K562 (cell line): Measurements from ENCODE around the gene CRIP3. TPM values are rescaled to one million over a fixed set of nuclear protein-coding genes. Genes with fewer than 3 reads are reported as not detected.

Source experiments
- ATAC-seq: fragments of 200-7000 bp; cut with Tn5 transposase; 3 replicates; pipeline ENCODE4 v1.9.1; 2020; ENCODE audit warnings: moderate library complexity
- BruUV-seq: library from RNA; stranded (reverse); fragments of 400-500 nt; replicated peaks from 2 replicates; lab custom pipeline; 2021; lab: Mats Ljungman, UMichigan
- CTCF ChIA-PET: fragments of 300-600 bp; formaldehyde crosslinking; extraction: SDS; loops from one replicate; lab custom pipeline; 2021; ENCODE audit warnings: low intra/inter-chr PET ratio; lab: Yijun Ruan, JAX
- POLR2A ChIA-PET: fragments of 300-600, 350-650 bp; sonication (Branson Sonifier 250); formaldehyde crosslinking; extraction: SDS; loops from one replicate; lab custom pipeline; 2021; ENCODE audit warnings: antibody characterized with exemption, inconsistent platforms; lab: Yijun Ruan, JAX
- DNase-seq, 4 experiments: peaks; one replicate each; pipeline versions ENCODE4 v3.0.0 to v3.0.0-alpha.2; 2011 to 2018; ENCODE audit warnings: low spot score in 3 of 4, mixed read lengths in 3 of 4; ENCODE audit errors: extremely low read depth in 1 of 4
- FAIRE-seq: peaks from 2 replicates; lab custom pipeline; 2011; peaks lifted over from hg19 to GRCh38; lab: Jason Lieb, UNC
- H2AFZ ChIP-seq: 2 replicates; pipeline ENCODE4 v1.6.0; 2011; ENCODE audit warnings: low read depth, low read length, control low read depth, inconsistent platforms
- H3K27ac ChIP-seq: fragments of 200-600 bp; 3 replicates; pipeline ENCODE4 v1.8.0; 2011; ENCODE audit warnings: low read depth, mild to moderate bottlenecking, control low read depth, inconsistent platforms, low read length, moderate library complexity, mixed read lengths; ENCODE audit errors: extremely low read depth
- H3K27me3 ChIP-seq, 2 experiments: fragments of 300-600 bp in 1 of 2; 2 replicates in 1 of 2; 3 replicates in 1 of 2; pipeline versions ENCODE4 v1.6.0 to v1.8.0; 2011; ENCODE audit warnings: inconsistent platforms in 2 of 2, low read length in 2 of 2, mild to moderate bottlenecking in 1 of 2, mixed read lengths in 1 of 2, moderate library complexity in 1 of 2; ENCODE audit not compliant: control insufficient read depth in 2 of 2, insufficient read depth in 2 of 2
- H3K36me3 ChIP-seq: fragments of 300-600 bp; 3 replicates; pipeline ENCODE4 v1.8.0; 2011; ENCODE audit warnings: mild to moderate bottlenecking, low read length, inconsistent platforms; ENCODE audit not compliant: control insufficient read depth, insufficient read depth
- H3K4me1 ChIP-seq, 2 experiments: fragments of 200-600 bp in 1 of 2; replicated peaks in 1 of 2; 2 replicates in 1 of 2; 3 replicates in 1 of 2; pipeline versions ENCODE4 v1.5.1 to v1.8.0; 2011; ENCODE audit warnings: inconsistent platforms in 2 of 2, low read length in 2 of 2, mild to moderate bottlenecking in 1 of 2, mixed read lengths in 1 of 2, moderate library complexity in 1 of 2; ENCODE audit not compliant: control insufficient read depth in 2 of 2, insufficient read depth in 2 of 2
- H3K4me2 ChIP-seq: 2 replicates; pipeline ENCODE4 v1.6.1; 2011; ENCODE audit warnings: low read length, control low read depth, inconsistent platforms, mixed read lengths; ENCODE audit not compliant: insufficient read depth
- H3K4me3 ChIP-seq: fragments of 200-600 bp; sonication (generic), shearing (Covaris generic); 2 replicates; pipeline ENCODE4 v1.5.1; 2016; ENCODE audit warnings: control low read depth, inconsistent platforms
- H3K79me2 ChIP-seq: fragments of 200-600 bp; 3 replicates; pipeline ENCODE4 v1.8.0; 2011; ENCODE audit warnings: low read length, inconsistent platforms; ENCODE audit not compliant: control insufficient read depth, insufficient read depth
- H3K9ac ChIP-seq, 2 experiments: 2 replicates each; pipeline versions ENCODE4 v1.6.0 to v1.6.1; 2011; ENCODE audit warnings: low read depth in 2 of 2, low read length in 2 of 2, control low read depth in 1 of 2, inconsistent platforms in 1 of 2, mild to moderate bottlenecking in 1 of 2, mixed read lengths in 1 of 2; ENCODE audit not compliant: insufficient read depth in 1 of 2
- H3K9me1 ChIP-seq: one replicate; pipeline ENCODE4 v1.6.0; 2011; ENCODE audit warnings: inconsistent platforms, mild to moderate bottlenecking, low read length, moderate library complexity; ENCODE audit not compliant: control insufficient read depth, insufficient read depth
- H3K9me3 ChIP-seq: replicated peaks from 2 replicates; pipeline ENCODE4 v1.5.1; 2011; ENCODE audit warnings: low read depth, low read length, inconsistent platforms; ENCODE audit not compliant: control insufficient read depth, insufficient read depth
- H4K20me1 ChIP-seq: replicated peaks from 2 replicates; pipeline ENCODE4 v1.6.1; 2011; ENCODE audit warnings: low read length, inconsistent platforms, mixed read lengths; ENCODE audit not compliant: control insufficient read depth, insufficient read depth
- ELF1 ChIP-seq: fragments of 200-800 bp; sonication (Bioruptor generic); IDR thresholded peaks from 2 replicates; pipeline ENCODE4 v1.6.1; 2016; ENCODE audit warnings: missing genetic modification characterization, missing compliant biosample characterization
- FOXJ2 ChIP-seq: fragments of 200-800 bp; sonication (Bioruptor generic); IDR thresholded peaks from 2 replicates; pipeline ENCODE4 v1.6.1; 2016; ENCODE audit warnings: missing genetic modification characterization, missing compliant biosample characterization
- HCFC1 ChIP-seq: IDR thresholded peaks from 2 replicates; pipeline ENCODE4 v1.6.1; 2012; ENCODE audit warnings: low read depth, low read length, improper control_type of control experiment
- HOXB6 ChIP-seq: fragments of 250-450 bp; sonication (Bioruptor Pico); IDR thresholded peaks from 2 replicates; pipeline ENCODE4 v1.5.1; 2022; ENCODE audit warnings: mild to moderate bottlenecking, borderline replicate concordance
- MAX ChIP-seq: sonication (generic); formaldehyde crosslinking; IDR thresholded peaks from 2 replicates; pipeline ENCODE4 v1.9.0; 2022; ENCODE audit warnings: mild to moderate bottlenecking, missing genetic modification reagents
- NFYB ChIP-seq: IDR thresholded peaks from 2 replicates; pipeline ENCODE4 v1.6.1; 2011; ENCODE audit warnings: mild to moderate bottlenecking, moderate library complexity; ENCODE audit not compliant: insufficient read length; ENCODE audit errors: extremely low read depth
- RNF219 ChIP-seq: fragments of 250-450 bp; sonication (Bioruptor Pico); IDR thresholded peaks from 2 replicates; pipeline ENCODE4 v1.5.0; 2022; ENCODE audit warnings: mild to moderate bottlenecking
- SP2 ChIP-seq: IDR thresholded peaks from 2 replicates; pipeline ENCODE4 v1.6.1; 2011; ENCODE audit warnings: mild to moderate bottlenecking, low read depth, low read length, moderate library complexity; ENCODE audit not compliant: poor library complexity, severe bottlenecking; ENCODE audit errors: extremely low read depth
- ZNF224 ChIP-seq: sonication (generic); formaldehyde crosslinking; IDR thresholded peaks from 2 replicates; pipeline ENCODE4 v1.8.0; 2022; ENCODE audit warnings: mild to moderate bottlenecking, missing genetic modification reagents
- ZNF408 ChIP-seq: fragments of 250-450 bp; sonication (Bioruptor Pico); IDR thresholded peaks from 2 replicates; pipeline ENCODE4 v1.4.0; 2020; ENCODE audit warnings: low read depth, mild to moderate bottlenecking, moderate library complexity
- WGBS: fragments of 100-300 bp; shearing (Covaris generic); methylation state at CpG from one replicate; pipeline ENCODE4 v1.1.6; 2016; ENCODE audit warnings: low coverage, mixed read lengths; ENCODE audit not compliant: insufficient coverage; ENCODE audit errors: missing lambda C conversion rate; 5-methylcytosine and 5-hydroxymethylcytosine counted together
- in situ Hi-C: fragments of 300-500 bp; cut with MboI; formaldehyde crosslinking; loops from 4 replicates; pipeline ENCODE4 v1.15.0; 2018; ENCODE audit warnings: inconsistent platforms, mixed read lengths
- intact Hi-C: fragments of 100-400 bp; cut with micrococcal nuclease; formaldehyde crosslinking; loops from 2 replicates; pipeline ENCODE4 v1.14.2; 2022
- polyA plus RNA-seq, 8 experiments: library from polyadenylated mRNA; depleted of rRNA in 4 of 8; stranded (reverse) in 5 of 8; unstranded in 3 of 8; fragments of >200 nt; fragmentation: Nextera tagmentation in 2 of 8; fragmentation: Illumina TruSeq in 1 of 8; extraction: Ambion mirVana in 2 of 8; extraction: Trizol in 1 of 8; gene quantifications; 2 replicates each; pipeline versions ENCODE4 v1.2.1 to v1.2.3, GENCODE V29; 2011 to 2014; ENCODE audit warnings: inconsistent platforms in 1 of 8, missing spikeins in 1 of 8
- total RNA-seq, 7 experiments: library from RNA; depleted of rRNA in 6 of 7; stranded (reverse); fragments of >200 nt in 6 of 7; fragmentation: Illumina TruSeq in 2 of 7; extraction: Trizol in 2 of 7; gene quantifications; 2 replicates each; pipeline versions ENCODE4 v1.2.1 to v1.2.3, GENCODE V29; 2011 to 2021; ENCODE audit warnings: low replicate concordance in 1 of 7

CRIP3 gene
- total and polyA plus RNA-seq, 9 of the 15 experiments (the other 6 are each of a cell fraction or from before 2014, with no cell fraction given), result 0.36 to 2.1 (median 0.87) TPM

DNA sequence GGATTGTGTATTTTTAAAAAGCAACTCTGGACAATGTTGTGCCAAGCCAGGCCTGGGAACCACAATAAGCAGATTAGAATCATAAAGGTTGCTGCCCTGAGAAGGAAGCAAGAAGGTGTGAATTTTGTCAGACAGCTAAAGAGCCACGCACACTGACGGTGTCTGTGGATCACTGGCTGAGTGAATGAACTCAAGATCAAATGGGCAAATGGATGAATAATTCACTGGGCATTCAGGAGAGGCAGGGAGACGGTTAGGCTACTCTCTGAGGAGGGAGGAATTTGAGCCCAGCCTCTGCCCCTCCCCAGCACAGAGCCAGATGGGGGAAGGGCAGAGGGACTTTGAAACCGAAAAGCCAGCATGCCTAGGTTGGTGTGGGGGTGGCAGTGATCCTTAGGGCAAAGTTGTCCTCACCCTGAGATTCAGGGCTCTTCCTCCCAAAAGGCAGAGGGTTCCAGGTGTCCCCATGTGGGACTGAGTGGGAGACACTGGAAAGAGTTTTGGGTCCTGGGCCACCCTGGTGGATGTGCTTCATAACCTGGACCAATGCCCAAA lies 30.0 kb downstream of the CRIP3 start (continued):
- no peak for TF ChIP-seq RNF219
- TF ChIP-seq HCFC1, result no peak
- no peak for TF ChIP-seq ZNF408 (CRISPR knock-in tag)
- no peak for TF ChIP-seq SP2

DNA sequence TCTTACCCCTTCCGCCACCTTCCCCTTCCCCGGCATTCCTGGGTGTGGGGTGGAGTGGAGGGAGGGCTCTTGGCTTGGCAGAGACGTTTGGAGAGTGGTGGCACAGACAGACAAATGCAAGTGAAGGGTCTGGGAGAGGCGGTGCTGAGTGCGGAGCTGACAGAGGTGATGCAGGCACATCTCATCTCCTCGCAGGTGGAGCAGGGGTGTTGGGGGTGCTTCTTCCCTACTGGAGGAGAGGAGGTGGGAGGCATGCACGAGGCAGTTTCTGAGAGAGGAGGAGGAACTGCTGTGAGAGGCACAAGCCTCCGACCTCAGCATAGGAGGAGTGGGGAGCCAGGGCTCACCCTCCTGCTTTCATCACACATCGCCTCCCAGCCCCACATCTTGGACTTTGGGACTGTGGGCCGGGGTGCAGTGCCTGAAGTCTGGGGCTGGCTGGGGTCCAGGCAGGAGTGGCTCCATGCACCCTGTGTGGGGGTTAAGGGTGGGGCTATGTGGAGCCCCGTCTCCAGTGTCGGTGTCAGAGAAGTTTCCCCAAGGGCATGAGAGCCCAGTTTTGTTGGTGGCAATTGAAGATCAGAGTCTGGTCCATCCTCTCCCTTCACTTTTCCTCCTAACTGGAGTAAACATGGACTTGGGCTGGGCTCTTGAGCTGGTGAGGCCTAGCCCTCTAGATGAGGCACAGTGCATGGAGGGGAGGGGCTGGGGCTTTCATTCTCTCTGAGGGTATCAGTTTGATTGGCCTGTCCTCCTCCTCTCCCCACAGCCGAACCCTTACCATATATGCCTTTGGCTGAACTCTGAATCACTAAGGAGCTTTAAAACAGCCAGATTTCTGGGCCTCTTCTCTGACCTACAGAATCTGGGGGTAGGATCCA lies 30.7 kb downstream of the CRIP3 start:
- DNase-seq (no peak), ATAC-seq (no peak), FAIRE-seq (no peak)
- Histone ChIP-seq H3K9me3 (no peaks in the 10 kb centered on the region), H3K4me1 (peaks cover 0 to 27% of the 10 kb centered on the region in 2 experiments; a peak in 2 of 5 replicates), H3K4me3 (no peak overlapping the region), H3K27me3 (peaks cover 50 to 89% of the 10 kb centered on the region in 2 experiments), H3K27ac (no peak overlapping the region), H2AFZ (no peak overlapping the region), H3K79me2 (no peaks in the 10 kb centered on the region), H3K4me2 (no peak overlapping the region), H3K9ac (no peak overlapping the region), H3K36me3 (no peaks in the 10 kb centered on the region), H3K9me1 (no peaks in the 10 kb centered on the region), H4K20me1 (no peaks in the 10 kb centered on the region)
- TF ChIP-seq HOXB6, result no peak
- TF ChIP-seq ELF1, result no peak
- TF ChIP-seq ZNF224 (CRISPR knock-in tag), result no peak
- TF ChIP-seq FOXJ2 (tag), result no peak
- TF ChIP-seq MAX (CRISPR knock-in tag), result 0 out of 2 replicates have a peak, but pooled peaks have one; percentile 14
- TF ChIP-seq NFYB, result no peak
- CTCF ChIA-PET, result no interaction called here
- WGBS, result 18% methylated on average over 13 of the region's 13 CpGs
- intact Hi-C loops (no loop called here), in situ Hi-C loops (no loop called here)
- POLR2A ChIA-PET, result interaction anchor here (0.6 kb wide), 1 partner anchor 188 kb away, joined by 4 read pairs; no protein-coding TSS in a partner anchor
- no TSS peak for BruUV-seq
